H9 (cell line): ENCODE results near the gene NR2F2. TPM values are rescaled to one million over a fixed set of nuclear protein-coding genes. Genes with fewer than 3 reads are reported as not detected.

ENCODE experiments used
- DNase-seq: peaks from one replicate; pipeline ENCODE4 v3.0.0-alpha.2; 2017
- H2AFZ ChIP-seq: one replicate; pipeline ENCODE4 v1.6.1; 2013; ENCODE audit warnings: mild to moderate bottlenecking, low read length, control low read depth, moderate library complexity
- H2AK5ac ChIP-seq: 2 replicates; pipeline ENCODE4 v1.6.1; 2013; ENCODE audit warnings: low read length, control low read depth, mixed read lengths; ENCODE audit not compliant: insufficient read length
- H2BK120ac ChIP-seq: one replicate; pipeline ENCODE4 v1.6.1; 2013; ENCODE audit warnings: low read depth, mild to moderate bottlenecking, low read length, control low read depth, inconsistent platforms; ENCODE audit not compliant: poor library complexity, severe bottlenecking
- H2BK12ac ChIP-seq: 2 replicates; pipeline ENCODE4 v1.6.1; 2013; ENCODE audit warnings: low read length, control low read depth, mixed read lengths, low read depth; ENCODE audit not compliant: insufficient read length
- H2BK15ac ChIP-seq: 2 replicates; pipeline ENCODE4 v1.6.1; 2013; ENCODE audit warnings: low read depth, low read length, control low read depth
- H2BK20ac ChIP-seq: one replicate; pipeline ENCODE4 v1.6.1; 2013; ENCODE audit warnings: low read depth, mild to moderate bottlenecking, low read length, control low read depth, inconsistent platforms; ENCODE audit not compliant: poor library complexity, severe bottlenecking
- H2BK5ac ChIP-seq: 2 replicates; pipeline ENCODE4 v1.6.1; 2013; ENCODE audit warnings: low read length, control low read depth, mixed read lengths; ENCODE audit not compliant: insufficient read length
- H3K14ac ChIP-seq: 2 replicates; pipeline ENCODE4 v1.6.1; 2013; ENCODE audit warnings: low read length, control low read depth; ENCODE audit not compliant: insufficient read depth
- H3K18ac ChIP-seq: 2 replicates; pipeline ENCODE4 v1.6.1; 2013; ENCODE audit warnings: low read depth, mild to moderate bottlenecking, mixed read lengths, low read length, control low read depth; ENCODE audit not compliant: insufficient read length
- H3K23ac ChIP-seq: 2 replicates; pipeline ENCODE4 v1.6.1; 2013; ENCODE audit warnings: low read length, control low read depth, mixed read lengths, low read depth; ENCODE audit not compliant: insufficient read length
- H3K23me2 ChIP-seq: 2 replicates; pipeline ENCODE4 v1.6.1; 2013; ENCODE audit warnings: low read depth, mild to moderate bottlenecking, mixed read lengths, low read length, control low read depth; ENCODE audit not compliant: insufficient read length, poor library complexity, severe bottlenecking
- H3K27ac ChIP-seq: 2 replicates; pipeline ENCODE4 v1.5.1; 2013; ENCODE audit warnings: low read length, control low read depth, mixed read lengths, low read depth; ENCODE audit not compliant: insufficient read length
- H3K27me3 ChIP-seq: 2 replicates; pipeline ENCODE4 v1.6.1; 2013; ENCODE audit warnings: low read length, control low read depth, inconsistent platforms; ENCODE audit not compliant: insufficient read depth
- H3K4ac ChIP-seq: 2 replicates; pipeline ENCODE4 v1.6.1; 2013; ENCODE audit warnings: low read depth, mild to moderate bottlenecking, control low read depth, inconsistent platforms, low read length, moderate library complexity
- H3K4me1 ChIP-seq: 2 replicates; pipeline ENCODE4 v1.6.1; 2013; ENCODE audit warnings: low read length, control low read depth, inconsistent platforms; ENCODE audit not compliant: insufficient read depth
- H3K4me2 ChIP-seq: 2 replicates; pipeline ENCODE4 v1.6.1; 2013; ENCODE audit warnings: low read length, control low read depth, mixed read lengths; ENCODE audit not compliant: insufficient read length, insufficient read depth
- H3K56ac ChIP-seq: 2 replicates; pipeline ENCODE4 v1.6.1; 2013; ENCODE audit warnings: low read depth, mild to moderate bottlenecking, mixed read lengths, low read length, control low read depth; ENCODE audit not compliant: insufficient read length
- H3K79me1 ChIP-seq: 2 replicates; pipeline ENCODE4 v1.6.1; 2013; ENCODE audit warnings: low read depth, mild to moderate bottlenecking, moderate library complexity, low read length, control low read depth, inconsistent platforms; ENCODE audit not compliant: insufficient read depth, poor library complexity, severe bottlenecking
- H3K79me2 ChIP-seq: 2 replicates; pipeline ENCODE4 v1.6.1; 2013; ENCODE audit warnings: low read length, control low read depth, inconsistent platforms; ENCODE audit not compliant: insufficient read depth
- H3K9ac ChIP-seq: 2 replicates; pipeline ENCODE4 v1.6.1; 2013; ENCODE audit warnings: low read length, control low read depth, mixed read lengths; ENCODE audit not compliant: insufficient read length; ENCODE audit errors: extremely low read depth
- H3K9me3 ChIP-seq: one replicate; pipeline ENCODE4 v1.6.1; 2013; ENCODE audit warnings: low read depth, low read length, inconsistent platforms; ENCODE audit not compliant: control insufficient read depth
- H3T11ph ChIP-seq: one replicate; pipeline ENCODE4 v1.6.1; 2013; ENCODE audit warnings: mild to moderate bottlenecking, low read length, control low read depth, inconsistent platforms
- H4K20me1 ChIP-seq: one replicate; pipeline ENCODE4 v1.6.1; 2013; ENCODE audit not compliant: control insufficient read depth, insufficient read length, insufficient read depth
- H4K5ac ChIP-seq: 2 replicates; pipeline ENCODE4 v1.6.1; 2013; ENCODE audit warnings: low read depth, mild to moderate bottlenecking, mixed read lengths, low read length, control low read depth; ENCODE audit not compliant: insufficient read length
- H4K8ac ChIP-seq: replicated peaks from 2 replicates; pipeline ENCODE4 v1.6.1; 2013; ENCODE audit warnings: low read length, control low read depth, mixed read lengths, low read depth; ENCODE audit not compliant: insufficient read length
- H4K91ac ChIP-seq: 2 replicates; pipeline ENCODE4 v1.6.1; 2013; ENCODE audit warnings: low read depth, mild to moderate bottlenecking, moderate library complexity, mixed read lengths, low read length, control low read depth; ENCODE audit not compliant: insufficient read length
- H3K27ac Mint-ChIP-seq, 3 experiments: 2 replicates in 2 of 3; 3 replicates in 1 of 3; pipeline ENCODE4 v1.8.0; 2020 to 2021; ENCODE audit warnings: mixed read lengths in 3 of 3, mild to moderate bottlenecking in 1 of 3, moderate library complexity in 1 of 3
- H3K27me3 Mint-ChIP-seq: 2 replicates; pipeline ENCODE4 v1.8.0; 2021; ENCODE audit warnings: low read depth, mild to moderate bottlenecking, moderate library complexity, mixed read lengths
- H3K36me3 Mint-ChIP-seq, 3 experiments: 2 replicates in 2 of 3; 3 replicates in 1 of 3; pipeline ENCODE4 v1.8.0; 2020 to 2021; ENCODE audit warnings: low read depth in 3 of 3, mixed read lengths in 3 of 3; ENCODE audit not compliant: insufficient read depth in 1 of 3
- H3K4me1 Mint-ChIP-seq, 2 experiments: 2 replicates each; pipeline ENCODE4 v1.8.0; 2020; ENCODE audit warnings: mixed read lengths in 2 of 2
- H3K4me3 Mint-ChIP-seq, 2 experiments: 2 replicates in 1 of 2; 3 replicates in 1 of 2; pipeline ENCODE4 v1.8.0; 2020 to 2021; ENCODE audit warnings: mild to moderate bottlenecking in 2 of 2, mixed read lengths in 2 of 2, moderate library complexity in 1 of 2
- H3K9me3 Mint-ChIP-seq, 2 experiments: 2 replicates in 1 of 2; 3 replicates in 1 of 2; pipeline ENCODE4 v1.8.0; 2020; ENCODE audit warnings: mild to moderate bottlenecking in 2 of 2, mixed read lengths in 2 of 2, moderate library complexity in 1 of 2
- WGBS: extraction: QIAGEN DNeasy Blood & Tissue Kit; methylation state at CpG from one replicate; pipeline ENCODE4 v1.1.7; 2013; ENCODE audit warnings: missing lambda C conversion rate, low lambda C conversion rate, mixed read lengths; ENCODE audit not compliant: insufficient read length; ENCODE audit errors: extremely low coverage; 5-methylcytosine and 5-hydroxymethylcytosine counted together
- total RNA-seq: library from RNA; stranded (reverse); gene quantifications from 2 replicates; pipeline ENCODE4 v1.2.1, GENCODE V29; 2021
- TF ChIP-seq, protein P1 (sequence below): fragments of 200-600 bp; sonication (generic); conservative IDR thresholded peaks from 3 replicates; pipeline ENCODE4 v1.8.0; 2021; ENCODE audit warnings: antibody characterized with exemption, mild to moderate bottlenecking

The NR2F2 gene
- total RNA-seq, 1 experiment from 2014 or later: 0.24 TPM

DNA sequence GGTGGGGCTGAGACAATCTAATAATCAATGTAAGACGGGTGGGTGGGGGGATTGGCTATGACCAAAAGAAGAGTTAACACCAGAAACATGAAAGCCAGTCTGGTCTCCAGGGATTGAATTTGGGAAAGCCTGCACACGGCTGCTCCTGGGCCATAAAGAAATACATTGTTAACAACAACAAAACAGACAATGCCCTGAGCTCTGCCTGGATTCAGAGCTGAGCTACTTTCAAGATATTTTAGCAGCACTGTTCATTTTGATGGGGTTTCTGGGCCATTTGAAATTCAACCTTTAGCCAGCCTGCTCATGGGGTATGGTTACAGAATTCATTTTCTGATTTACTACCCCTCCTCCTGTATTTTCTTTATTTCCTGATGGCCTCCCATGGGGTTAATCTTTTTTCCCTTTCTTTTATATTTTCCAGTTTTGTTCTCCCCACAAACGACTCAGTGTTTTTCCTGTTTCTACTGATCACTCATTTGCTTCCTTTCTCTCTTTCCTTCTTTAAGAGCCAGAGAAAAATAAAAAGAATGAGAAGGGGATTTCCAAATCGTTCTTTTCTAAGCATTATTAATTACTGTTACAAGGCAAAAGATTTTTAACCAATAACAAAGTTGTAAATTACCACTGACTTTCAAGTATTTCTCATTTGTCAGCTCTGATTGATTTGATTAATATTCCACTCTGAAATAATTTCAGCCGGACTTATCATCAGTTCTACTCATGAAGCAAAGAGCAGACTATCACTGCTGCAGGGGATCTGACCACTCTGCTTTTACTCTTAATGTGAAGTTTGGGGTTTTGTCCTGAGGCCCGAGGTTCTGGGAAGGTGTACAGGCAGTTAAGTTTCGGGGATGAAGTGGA lies 19.6 kb downstream of the NR2F2 start:
- no peak for DNase-seq
- Histone ChIP-seq H3K9ac (no peak overlapping the region), H3K4ac (no peak overlapping the region), H4K8ac (no peak overlapping the region), H2BK20ac (no peak overlapping the region), H2BK120ac (no peak overlapping the region), H4K91ac (no peak overlapping the region), H2BK12ac (no peak overlapping the region), H2AFZ (no peak overlapping the region), H3K79me1 (no peaks in the 10 kb centered on the region), H3K4me1 (no peaks in the 10 kb centered on the region; the same call in 1 of the 2 replicates), H3K9me3 (no peaks in the 10 kb centered on the region), H3K4me2 (no peak overlapping the region), H3K27me3 (peaks cover 99% of the 10 kb centered on the region), H2BK5ac (no peak overlapping the region), H3K79me2 (no peaks in the 10 kb centered on the region), H3K18ac (no peak overlapping the region), H3T11ph (no peak overlapping the region), H3K14ac (no peak overlapping the region), H3K23ac (no peak overlapping the region), H4K5ac (no peak overlapping the region), H4K20me1 (peaks cover 2% of the 10 kb centered on the region), H2AK5ac (no peak overlapping the region), H3K27ac (no peak overlapping the region), H3K23me2 (no peaks in the 10 kb centered on the region), H3K56ac (no peak overlapping the region), H2BK15ac (no peak overlapping the region)
- Mint-ChIP-seq H3K9me3 (peaks cover 0 to 16% of the 10 kb centered on the region in 2 experiments; a peak in 3 of 5 replicates), H3K4me3 (peak overlapping the region in 1 of 2 experiments; percentile 41; a peak in 1 of 5 replicates), H3K4me1 (peaks cover 18 to 69% of the 10 kb centered on the region in 2 experiments), H3K36me3 (no peaks in the 10 kb centered on the region), H3K27me3 (no peaks in the 10 kb centered on the region), H3K27ac (no peak overlapping the region)
- TF ChIP-seq, protein P1, sequence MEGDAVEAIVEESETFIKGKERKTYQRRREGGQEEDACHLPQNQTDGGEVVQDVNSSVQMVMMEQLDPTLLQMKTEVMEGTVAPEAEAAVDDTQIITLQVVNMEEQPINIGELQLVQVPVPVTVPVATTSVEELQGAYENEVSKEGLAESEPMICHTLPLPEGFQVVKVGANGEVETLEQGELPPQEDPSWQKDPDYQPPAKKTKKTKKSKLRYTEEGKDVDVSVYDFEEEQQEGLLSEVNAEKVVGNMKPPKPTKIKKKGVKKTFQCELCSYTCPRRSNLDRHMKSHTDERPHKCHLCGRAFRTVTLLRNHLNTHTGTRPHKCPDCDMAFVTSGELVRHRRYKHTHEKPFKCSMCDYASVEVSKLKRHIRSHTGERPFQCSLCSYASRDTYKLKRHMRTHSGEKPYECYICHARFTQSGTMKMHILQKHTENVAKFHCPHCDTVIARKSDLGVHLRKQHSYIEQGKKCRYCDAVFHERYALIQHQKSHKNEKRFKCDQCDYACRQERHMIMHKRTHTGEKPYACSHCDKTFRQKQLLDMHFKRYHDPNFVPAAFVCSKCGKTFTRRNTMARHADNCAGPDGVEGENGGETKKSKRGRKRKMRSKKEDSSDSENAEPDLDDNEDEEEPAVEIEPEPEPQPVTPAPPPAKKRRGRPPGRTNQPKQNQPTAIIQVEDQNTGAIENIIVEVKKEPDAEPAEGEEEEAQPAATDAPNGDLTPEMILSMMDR: no peak
- WGBS: no CpG with 5 or more reads among the region's 7 CpGs
